ENCODE measurements around the gene SSR1. TPM values are rescaled to one million over a fixed set of nuclear protein-coding genes. Genes with fewer than 3 reads are reported as not detected.

The SSR1 gene
- total and polyA plus RNA-seq, 4 donors, result 43.6 to 115 (median 79.9) TPM

DNA sequence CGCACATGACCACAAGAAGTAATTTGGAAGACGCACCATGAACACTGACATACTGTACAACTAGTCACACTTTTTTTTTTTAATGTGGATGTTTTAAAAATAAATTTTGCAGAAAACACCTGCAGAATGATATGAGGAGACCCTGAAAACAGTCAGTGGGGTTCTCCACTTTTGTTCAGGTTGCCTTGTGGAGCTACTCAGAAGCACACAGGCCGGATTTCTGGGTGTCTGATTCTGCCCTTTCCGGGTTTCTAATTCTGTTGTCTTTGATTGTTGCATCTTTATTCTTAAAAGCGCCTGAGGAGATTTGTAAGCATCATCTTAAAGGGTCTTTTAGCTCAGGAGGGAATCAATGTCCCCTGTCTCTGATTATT is 74.5 kb downstream of the SSR1 start:
- DNase-seq (ENCODE audit: low spot score), result no peak
- Histone ChIP-seq H3K9ac (ENCODE audit: low read depth in 1 of 2, low read length in 2 of 2) (no peak overlapping the region), H3K27me3 (ENCODE audit: control insufficient read depth in 4 of 4, insufficient read depth in 4 of 4, low read length in 3 of 4) (no peaks in the 10 kb centered on the region), H3K9me3 (ENCODE audit: control insufficient read depth in 4 of 4, low read length in 3 of 4) (no peaks in the 10 kb centered on the region), H3K27ac (ENCODE audit: low read depth in 1 of 2, low read length in 2 of 2) (peak overlapping the region; percentile 40 to 70), H3K36me3 (ENCODE audit: control insufficient read depth in 4 of 4, insufficient read depth in 3 of 4, low read depth in 1 of 4, low read length in 3 of 4) (peaks cover 0 to 8% (median 3%) of the 10 kb centered on the region in 4 donors), H3K4me3 (ENCODE audit: low read depth in 1 of 3, low read length in 3 of 3) (no peak overlapping the region), H3K4me1 (ENCODE audit: control insufficient read depth in 4 of 4, insufficient read depth in 4 of 4, low read length in 3 of 4) (peaks cover 13 to 87% (median 73%) of the 10 kb centered on the region in 4 donors)
- TF ChIP-seq RAD21 (IDR thresholded peaks at IDR 0.05) (no peak), HNF4G (IDR thresholded peaks at IDR 0.05) (no peak), TAF1 (conservative IDR thresholded peaks at IDR 0.05) (no peak), HNF4A (conservative IDR thresholded peaks at IDR 0.05) (no peak), SP1 (IDR thresholded peaks at IDR 0.05) (no peak)
- TF ChIP-seq, protein P1, sequence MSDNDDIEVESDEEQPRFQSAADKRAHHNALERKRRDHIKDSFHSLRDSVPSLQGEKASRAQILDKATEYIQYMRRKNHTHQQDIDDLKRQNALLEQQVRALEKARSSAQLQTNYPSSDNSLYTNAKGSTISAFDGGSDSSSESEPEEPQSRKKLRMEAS (IDR thresholded peaks at IDR 0.05), result no peak
- TF ChIP-seq, protein P2, sequence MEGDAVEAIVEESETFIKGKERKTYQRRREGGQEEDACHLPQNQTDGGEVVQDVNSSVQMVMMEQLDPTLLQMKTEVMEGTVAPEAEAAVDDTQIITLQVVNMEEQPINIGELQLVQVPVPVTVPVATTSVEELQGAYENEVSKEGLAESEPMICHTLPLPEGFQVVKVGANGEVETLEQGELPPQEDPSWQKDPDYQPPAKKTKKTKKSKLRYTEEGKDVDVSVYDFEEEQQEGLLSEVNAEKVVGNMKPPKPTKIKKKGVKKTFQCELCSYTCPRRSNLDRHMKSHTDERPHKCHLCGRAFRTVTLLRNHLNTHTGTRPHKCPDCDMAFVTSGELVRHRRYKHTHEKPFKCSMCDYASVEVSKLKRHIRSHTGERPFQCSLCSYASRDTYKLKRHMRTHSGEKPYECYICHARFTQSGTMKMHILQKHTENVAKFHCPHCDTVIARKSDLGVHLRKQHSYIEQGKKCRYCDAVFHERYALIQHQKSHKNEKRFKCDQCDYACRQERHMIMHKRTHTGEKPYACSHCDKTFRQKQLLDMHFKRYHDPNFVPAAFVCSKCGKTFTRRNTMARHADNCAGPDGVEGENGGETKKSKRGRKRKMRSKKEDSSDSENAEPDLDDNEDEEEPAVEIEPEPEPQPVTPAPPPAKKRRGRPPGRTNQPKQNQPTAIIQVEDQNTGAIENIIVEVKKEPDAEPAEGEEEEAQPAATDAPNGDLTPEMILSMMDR (IDR thresholded peaks at IDR 0.05; ENCODE audit: low read depth, low read length, missing input control), result no peak
- TF ChIP-seq, protein P3, sequence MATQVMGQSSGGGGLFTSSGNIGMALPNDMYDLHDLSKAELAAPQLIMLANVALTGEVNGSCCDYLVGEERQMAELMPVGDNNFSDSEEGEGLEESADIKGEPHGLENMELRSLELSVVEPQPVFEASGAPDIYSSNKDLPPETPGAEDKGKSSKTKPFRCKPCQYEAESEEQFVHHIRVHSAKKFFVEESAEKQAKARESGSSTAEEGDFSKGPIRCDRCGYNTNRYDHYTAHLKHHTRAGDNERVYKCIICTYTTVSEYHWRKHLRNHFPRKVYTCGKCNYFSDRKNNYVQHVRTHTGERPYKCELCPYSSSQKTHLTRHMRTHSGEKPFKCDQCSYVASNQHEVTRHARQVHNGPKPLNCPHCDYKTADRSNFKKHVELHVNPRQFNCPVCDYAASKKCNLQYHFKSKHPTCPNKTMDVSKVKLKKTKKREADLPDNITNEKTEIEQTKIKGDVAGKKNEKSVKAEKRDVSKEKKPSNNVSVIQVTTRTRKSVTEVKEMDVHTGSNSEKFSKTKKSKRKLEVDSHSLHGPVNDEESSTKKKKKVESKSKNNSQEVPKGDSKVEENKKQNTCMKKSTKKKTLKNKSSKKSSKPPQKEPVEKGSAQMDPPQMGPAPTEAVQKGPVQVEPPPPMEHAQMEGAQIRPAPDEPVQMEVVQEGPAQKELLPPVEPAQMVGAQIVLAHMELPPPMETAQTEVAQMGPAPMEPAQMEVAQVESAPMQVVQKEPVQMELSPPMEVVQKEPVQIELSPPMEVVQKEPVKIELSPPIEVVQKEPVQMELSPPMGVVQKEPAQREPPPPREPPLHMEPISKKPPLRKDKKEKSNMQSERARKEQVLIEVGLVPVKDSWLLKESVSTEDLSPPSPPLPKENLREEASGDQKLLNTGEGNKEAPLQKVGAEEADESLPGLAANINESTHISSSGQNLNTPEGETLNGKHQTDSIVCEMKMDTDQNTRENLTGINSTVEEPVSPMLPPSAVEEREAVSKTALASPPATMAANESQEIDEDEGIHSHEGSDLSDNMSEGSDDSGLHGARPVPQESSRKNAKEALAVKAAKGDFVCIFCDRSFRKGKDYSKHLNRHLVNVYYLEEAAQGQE (IDR thresholded peaks at IDR 0.05), result no peak
- TF ChIP-seq, protein P4, sequence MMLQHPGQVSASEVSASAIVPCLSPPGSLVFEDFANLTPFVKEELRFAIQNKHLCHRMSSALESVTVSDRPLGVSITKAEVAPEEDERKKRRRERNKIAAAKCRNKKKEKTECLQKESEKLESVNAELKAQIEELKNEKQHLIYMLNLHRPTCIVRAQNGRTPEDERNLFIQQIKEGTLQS (IDR thresholded peaks at IDR 0.05), result no peak
- WGBS, result 93% methylated on average over 5 of the region's 5 CpGs

DNA sequence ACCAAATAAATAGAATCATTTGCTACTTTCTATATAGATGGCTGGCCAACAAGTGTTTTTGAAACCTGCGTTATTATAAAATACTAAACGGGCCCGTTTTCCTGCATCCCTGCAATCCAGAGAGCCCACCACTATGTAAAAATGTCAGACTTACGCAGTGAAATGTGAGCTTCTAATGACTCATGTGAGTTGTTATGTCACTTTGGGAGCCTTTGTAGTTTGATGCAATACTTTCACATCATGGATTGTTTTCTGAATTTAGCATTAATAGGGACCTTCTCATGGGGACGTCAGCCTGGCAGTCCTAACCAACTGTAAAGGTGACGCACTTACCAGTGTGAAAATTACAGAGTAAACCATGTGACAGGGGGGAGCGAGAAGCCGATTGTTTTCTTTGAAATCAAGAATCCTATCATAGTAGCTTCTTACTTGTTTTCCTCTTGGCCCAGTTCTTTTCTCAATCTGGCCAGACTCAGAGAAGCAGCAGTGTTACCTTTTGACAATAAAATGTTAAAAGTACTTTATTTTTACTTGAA is 75.3 kb downstream of the SSR1 start:
- H3K4me3 ChIP-seq (ENCODE audit: low read depth in 1 of 3, low read length in 3 of 3), result no peak overlapping the region
- H3K9me3 ChIP-seq (ENCODE audit: control insufficient read depth in 4 of 4, low read length in 3 of 4), result no peaks in the 10 kb centered on the region
- H3K36me3 ChIP-seq (ENCODE audit: control insufficient read depth in 4 of 4, insufficient read depth in 3 of 4, low read depth in 1 of 4, low read length in 3 of 4), result peaks cover 0 to 10% (median 4%) of the 10 kb centered on the region in 4 donors
- peaks cover 11 to 79% (median 66%) of the 10 kb centered on the region in 4 donors for H3K4me1 ChIP-seq (ENCODE audit: control insufficient read depth in 4 of 4, insufficient read depth in 4 of 4, low read length in 3 of 4)
- no peak for DNase-seq (ENCODE audit: low spot score)
- no peaks in the 10 kb centered on the region for H3K27me3 ChIP-seq (ENCODE audit: control insufficient read depth in 4 of 4, insufficient read depth in 4 of 4, low read length in 3 of 4)
- TF ChIP-seq TAF1 (conservative IDR thresholded peaks at IDR 0.05), result no peak
- no peak for TF ChIP-seq HNF4G (IDR thresholded peaks at IDR 0.05)
- TF ChIP-seq, protein P5, sequence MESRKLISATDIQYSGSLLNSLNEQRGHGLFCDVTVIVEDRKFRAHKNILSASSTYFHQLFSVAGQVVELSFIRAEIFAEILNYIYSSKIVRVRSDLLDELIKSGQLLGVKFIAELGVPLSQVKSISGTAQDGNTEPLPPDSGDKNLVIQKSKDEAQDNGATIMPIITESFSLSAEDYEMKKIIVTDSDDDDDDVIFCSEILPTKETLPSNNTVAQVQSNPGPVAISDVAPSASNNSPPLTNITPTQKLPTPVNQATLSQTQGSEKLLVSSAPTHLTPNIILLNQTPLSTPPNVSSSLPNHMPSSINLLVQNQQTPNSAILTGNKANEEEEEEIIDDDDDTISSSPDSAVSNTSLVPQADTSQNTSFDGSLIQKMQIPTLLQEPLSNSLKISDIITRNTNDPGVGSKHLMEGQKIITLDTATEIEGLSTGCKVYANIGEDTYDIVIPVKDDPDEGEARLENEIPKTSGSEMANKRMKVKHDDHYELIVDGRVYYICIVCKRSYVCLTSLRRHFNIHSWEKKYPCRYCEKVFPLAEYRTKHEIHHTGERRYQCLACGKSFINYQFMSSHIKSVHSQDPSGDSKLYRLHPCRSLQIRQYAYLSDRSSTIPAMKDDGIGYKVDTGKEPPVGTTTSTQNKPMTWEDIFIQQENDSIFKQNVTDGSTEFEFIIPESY (IDR thresholded peaks at IDR 0.05), result no peak
- TF ChIP-seq RXRA (IDR thresholded peaks at IDR 0.05), result no peak
- TF ChIP-seq EGR1 (IDR thresholded peaks at IDR 0.05; ENCODE audit: low read depth in 2 of 2), result no peak
- peak overlapping the region; percentile 0 to 12 for H3K27ac ChIP-seq (ENCODE audit: low read depth in 1 of 2, low read length in 2 of 2)
- no peak overlapping the region for H3K9ac ChIP-seq (ENCODE audit: low read depth in 1 of 2, low read length in 2 of 2)
- WGBS, result 88% methylated on average over 8 of the region's 8 CpGs

Measured in liver (tissue), 9 donors.